K562 (cell line): ENCODE data around the gene SCFD2. TPM values are rescaled to one million over a fixed set of nuclear protein-coding genes. Genes with fewer than 3 reads are reported as not detected.

Source experiments
- ATAC-seq: fragments of 200-7000 bp; cut with Tn5 transposase; 3 replicates; pipeline ENCODE4 v1.9.1; 2020; ENCODE audit warnings: moderate library complexity
- BruUV-seq: library from RNA; stranded (reverse); fragments of 400-500 nt; replicated peaks from 2 replicates; lab custom pipeline; 2021; lab: Mats Ljungman, UMichigan
- CTCF ChIA-PET: fragments of 300-600 bp; formaldehyde crosslinking; extraction: SDS; loops from one replicate; lab custom pipeline; 2021; ENCODE audit warnings: low intra/inter-chr PET ratio; lab: Yijun Ruan, JAX
- POLR2A ChIA-PET: fragments of 300-600, 350-650 bp; sonication (Branson Sonifier 250); formaldehyde crosslinking; extraction: SDS; loops from one replicate; lab custom pipeline; 2021; ENCODE audit warnings: antibody characterized with exemption, inconsistent platforms; lab: Yijun Ruan, JAX
- DNase-seq, 4 experiments: peaks; one replicate each; pipeline versions ENCODE4 v3.0.0 to v3.0.0-alpha.2; 2011 to 2018; ENCODE audit warnings: low spot score in 3 of 4, mixed read lengths in 3 of 4; ENCODE audit errors: extremely low read depth in 1 of 4
- FAIRE-seq: peaks from 2 replicates; lab custom pipeline; 2011; peaks lifted over from hg19 to GRCh38; lab: Jason Lieb, UNC
- H2AFZ ChIP-seq: 2 replicates; pipeline ENCODE4 v1.6.0; 2011; ENCODE audit warnings: low read depth, low read length, control low read depth, inconsistent platforms
- H3K27ac ChIP-seq: fragments of 200-600 bp; 3 replicates; pipeline ENCODE4 v1.8.0; 2011; ENCODE audit warnings: low read depth, mild to moderate bottlenecking, control low read depth, inconsistent platforms, low read length, moderate library complexity, mixed read lengths; ENCODE audit errors: extremely low read depth
- H3K27me3 ChIP-seq, 2 experiments: fragments of 300-600 bp in 1 of 2; 2 replicates in 1 of 2; 3 replicates in 1 of 2; pipeline versions ENCODE4 v1.6.0 to v1.8.0; 2011; ENCODE audit warnings: inconsistent platforms in 2 of 2, low read length in 2 of 2, mild to moderate bottlenecking in 1 of 2, mixed read lengths in 1 of 2, moderate library complexity in 1 of 2; ENCODE audit not compliant: control insufficient read depth in 2 of 2, insufficient read depth in 2 of 2
- H3K36me3 ChIP-seq: fragments of 300-600 bp; 3 replicates; pipeline ENCODE4 v1.8.0; 2011; ENCODE audit warnings: mild to moderate bottlenecking, low read length, inconsistent platforms; ENCODE audit not compliant: control insufficient read depth, insufficient read depth
- H3K4me1 ChIP-seq, 2 experiments: fragments of 200-600 bp in 1 of 2; replicated peaks in 1 of 2; 2 replicates in 1 of 2; 3 replicates in 1 of 2; pipeline versions ENCODE4 v1.5.1 to v1.8.0; 2011; ENCODE audit warnings: inconsistent platforms in 2 of 2, low read length in 2 of 2, mild to moderate bottlenecking in 1 of 2, mixed read lengths in 1 of 2, moderate library complexity in 1 of 2; ENCODE audit not compliant: control insufficient read depth in 2 of 2, insufficient read depth in 2 of 2
- H3K4me2 ChIP-seq: 2 replicates; pipeline ENCODE4 v1.6.1; 2011; ENCODE audit warnings: low read length, control low read depth, inconsistent platforms, mixed read lengths; ENCODE audit not compliant: insufficient read depth
- H3K4me3 ChIP-seq: fragments of 200-600 bp; sonication (generic), shearing (Covaris generic); 2 replicates; pipeline ENCODE4 v1.5.1; 2016; ENCODE audit warnings: control low read depth, inconsistent platforms
- H3K79me2 ChIP-seq: fragments of 200-600 bp; 3 replicates; pipeline ENCODE4 v1.8.0; 2011; ENCODE audit warnings: low read length, inconsistent platforms; ENCODE audit not compliant: control insufficient read depth, insufficient read depth
- H3K9ac ChIP-seq, 2 experiments: 2 replicates each; pipeline versions ENCODE4 v1.6.0 to v1.6.1; 2011; ENCODE audit warnings: low read depth in 2 of 2, low read length in 2 of 2, control low read depth in 1 of 2, inconsistent platforms in 1 of 2, mild to moderate bottlenecking in 1 of 2, mixed read lengths in 1 of 2; ENCODE audit not compliant: insufficient read depth in 1 of 2
- H3K9me1 ChIP-seq: one replicate; pipeline ENCODE4 v1.6.0; 2011; ENCODE audit warnings: inconsistent platforms, mild to moderate bottlenecking, low read length, moderate library complexity; ENCODE audit not compliant: control insufficient read depth, insufficient read depth
- H3K9me3 ChIP-seq: replicated peaks from 2 replicates; pipeline ENCODE4 v1.5.1; 2011; ENCODE audit warnings: low read depth, low read length, inconsistent platforms; ENCODE audit not compliant: control insufficient read depth, insufficient read depth
- H4K20me1 ChIP-seq: replicated peaks from 2 replicates; pipeline ENCODE4 v1.6.1; 2011; ENCODE audit warnings: low read length, inconsistent platforms, mixed read lengths; ENCODE audit not compliant: control insufficient read depth, insufficient read depth
- ARNT ChIP-seq, 2 experiments: fragments of 450-650 bp; IDR thresholded peaks; 2 replicates each; pipeline ENCODE4 v1.6.1; 2016; ENCODE audit warnings: mild to moderate bottlenecking in 1 of 2
- BHLHE40 ChIP-seq: IDR thresholded peaks from 2 replicates; pipeline ENCODE4 v1.6.1; 2011; ENCODE audit warnings: low read length, improper control_type of control experiment
- HCFC1 ChIP-seq: IDR thresholded peaks from 2 replicates; pipeline ENCODE4 v1.6.1; 2012; ENCODE audit warnings: low read depth, low read length, improper control_type of control experiment
- MEIS2 ChIP-seq: fragments of 450-650 bp; IDR thresholded peaks from 2 replicates; pipeline ENCODE4 v1.6.1; 2014; ENCODE audit warnings: mild to moderate bottlenecking; ENCODE audit not compliant: partially characterized antibody
- RBM39 ChIP-seq: fragments of 200-400 bp; formaldehyde crosslinking; optimal IDR thresholded peaks from 2 replicates; pipeline ENCODE3; 2018; ENCODE audit warnings: low read depth, low read length
- TCFL5 ChIP-seq: fragments of 250-450 bp; sonication (Bioruptor Pico); conservative IDR thresholded peaks from 2 replicates; pipeline ENCODE4 v1.6.1; 2021; ENCODE audit warnings: mild to moderate bottlenecking, moderate library complexity, matching md5 sums
- XRCC5 ChIP-seq: fragments of 200-400 bp; formaldehyde crosslinking; IDR thresholded peaks from 2 replicates; pipeline ENCODE4 v1.6.1; 2017; ENCODE audit warnings: low read depth, mild to moderate bottlenecking, low read length
- ZNF124 ChIP-seq: sonication (generic); formaldehyde crosslinking; IDR thresholded peaks from 2 replicates; pipeline ENCODE4 v1.8.1; 2022; ENCODE audit warnings: missing genetic modification reagents
- WGBS: fragments of 100-300 bp; shearing (Covaris generic); methylation state at CpG from one replicate; pipeline ENCODE4 v1.1.6; 2016; ENCODE audit warnings: low coverage, mixed read lengths; ENCODE audit not compliant: insufficient coverage; ENCODE audit errors: missing lambda C conversion rate; 5-methylcytosine and 5-hydroxymethylcytosine counted together
- in situ Hi-C: fragments of 300-500 bp; cut with MboI; formaldehyde crosslinking; loops from 4 replicates; pipeline ENCODE4 v1.15.0; 2018; ENCODE audit warnings: inconsistent platforms, mixed read lengths
- intact Hi-C: fragments of 100-400 bp; cut with micrococcal nuclease; formaldehyde crosslinking; loops from 2 replicates; pipeline ENCODE4 v1.14.2; 2022
- polyA plus RNA-seq, 8 experiments: library from polyadenylated mRNA; depleted of rRNA in 4 of 8; stranded (reverse) in 5 of 8; unstranded in 3 of 8; fragments of >200 nt; fragmentation: Nextera tagmentation in 2 of 8; fragmentation: Illumina TruSeq in 1 of 8; extraction: Ambion mirVana in 2 of 8; extraction: Trizol in 1 of 8; gene quantifications; 2 replicates each; pipeline versions ENCODE4 v1.2.1 to v1.2.3, GENCODE V29; 2011 to 2014; ENCODE audit warnings: inconsistent platforms in 1 of 8, missing spikeins in 1 of 8
- total RNA-seq, 7 experiments: library from RNA; depleted of rRNA in 6 of 7; stranded (reverse); fragments of >200 nt in 6 of 7; fragmentation: Illumina TruSeq in 2 of 7; extraction: Trizol in 2 of 7; gene quantifications; 2 replicates each; pipeline versions ENCODE4 v1.2.1 to v1.2.3, GENCODE V29; 2011 to 2021; ENCODE audit warnings: low replicate concordance in 1 of 7
- TF ChIP-seq, protein P1 (sequence below): fragments of 250-450 bp; sonication (Bioruptor Pico); IDR thresholded peaks from 2 replicates; pipeline ENCODE4 v1.4.0; 2020

The SCFD2 gene
- total and polyA plus RNA-seq, 9 of the 15 experiments (the other 6 are each of a cell fraction or from before 2014, with no cell fraction given), result 5.7 to 30.3 (median 22.8) TPM

DNA sequence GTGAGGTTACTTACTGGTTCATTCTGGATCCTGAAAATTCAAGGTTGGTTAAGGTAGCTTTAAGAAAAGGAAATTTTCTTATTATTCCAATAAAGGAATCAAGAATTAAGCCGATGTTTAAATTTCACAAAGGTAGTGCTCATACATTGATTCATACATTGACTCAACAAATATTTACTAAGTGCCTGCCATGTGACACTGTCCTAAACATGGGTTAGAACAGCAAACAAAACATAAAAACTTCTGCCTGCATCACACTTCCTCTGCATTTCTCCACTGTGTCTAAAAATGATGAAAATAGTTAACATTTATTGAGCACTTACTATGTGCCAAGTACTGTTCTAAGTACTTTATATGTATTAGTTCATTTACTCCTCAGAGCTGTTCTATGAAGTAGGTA lies 428.0 kb downstream of the SCFD2 start (continued):
- TF ChIP-seq ARNT (IDR thresholded peaks at IDR 0.05) (no peak), MEIS2 (no peak)
- TF ChIP-seq, all 486 proteins: peak for 0

DNA sequence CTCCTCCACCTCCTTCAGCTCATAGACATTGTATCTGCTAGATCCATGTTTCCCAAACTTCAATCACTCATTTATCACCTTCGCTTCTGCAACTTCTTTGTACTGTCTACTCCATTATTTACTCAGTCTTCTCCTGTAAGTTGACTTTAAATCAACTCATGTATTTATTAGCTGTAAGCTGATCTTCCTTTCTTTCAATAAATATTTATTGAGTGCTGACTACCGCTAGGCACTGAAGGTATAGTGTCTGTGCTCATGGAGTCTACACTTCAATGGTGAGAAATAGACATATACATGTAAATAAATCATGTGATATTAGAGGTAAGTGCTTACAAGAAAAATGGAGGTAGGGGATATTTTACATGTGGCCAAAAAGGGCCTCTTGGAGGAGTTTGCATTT lies 429.1 kb downstream of the SCFD2 start:
- H4K20me1 ChIP-seq, result no peaks in the 10 kb centered on the region
- no peaks in the 10 kb centered on the region for H3K9me3 ChIP-seq
- no peaks in the 10 kb centered on the region for H3K36me3 ChIP-seq
- POLR2A ChIA-PET, result no interaction called here
- H3K4me3 ChIP-seq, result no peak overlapping the region
- intact Hi-C loops, result no loop called here
- BruUV-seq, result no TSS peak
- no peaks in the 10 kb centered on the region for H3K9me1 ChIP-seq
- no peak overlapping the region for H3K4me2 ChIP-seq
- H3K27ac ChIP-seq, result no peak overlapping the region
- H2AFZ ChIP-seq, result no peak overlapping the region
- in situ Hi-C loops, result no loop called here
- no peaks in the 10 kb centered on the region for H3K4me1 ChIP-seq
- no peak overlapping the region for H3K9ac ChIP-seq
- no peak for ATAC-seq
- H3K79me2 ChIP-seq, result no peaks in the 10 kb centered on the region
- no peak for FAIRE-seq
- no peaks in the 10 kb centered on the region for H3K27me3 ChIP-seq
- DNase-seq, result no peak
- TF ChIP-seq HCFC1 (no peak), TCFL5 (CRISPR knock-in tag) (no peak), XRCC5 (no peak)
- TF ChIP-seq, all 486 proteins: peak for 0
- CTCF ChIA-PET, result no interaction called here
- WGBS, result 83% methylated on average over 2 of the region's 2 CpGs

GRCh38 chr4:52935317-52935716 lies 430.5 kb downstream of the SCFD2 start:
- 55% methylated on average over 4 of the region's 4 CpGs for WGBS
- in situ Hi-C loops (no loop called here), intact Hi-C loops (no loop called here)
- H3K9me1 ChIP-seq, result no peaks in the 10 kb centered on the region
- H3K36me3 ChIP-seq, result no peaks in the 10 kb centered on the region
- H3K9me3 ChIP-seq, result no peaks in the 10 kb centered on the region
- no peak overlapping the region for H3K27ac ChIP-seq
- ChIA-PET CTCF (no interaction called here), POLR2A (no interaction called here)
- no peak overlapping the region for H3K4me3 ChIP-seq
- no peak for FAIRE-seq
- H3K4me2 ChIP-seq, result no peak overlapping the region
- H3K79me2 ChIP-seq, result no peaks in the 10 kb centered on the region
- DNase-seq, result no peak
- no peak for ATAC-seq
- no peaks in the 10 kb centered on the region for H3K4me1 ChIP-seq
- BruUV-seq, result no TSS peak
- no peak overlapping the region for H2AFZ ChIP-seq
- H4K20me1 ChIP-seq, result no peaks in the 10 kb centered on the region
- H3K9ac ChIP-seq, result no peak overlapping the region
- no peaks in the 10 kb centered on the region for H3K27me3 ChIP-seq
- TF ChIP-seq ZNF124 (CRISPR knock-in tag) (no peak), BHLHE40 (no peak), RBM39 (no peak)
- TF ChIP-seq, protein P1, sequence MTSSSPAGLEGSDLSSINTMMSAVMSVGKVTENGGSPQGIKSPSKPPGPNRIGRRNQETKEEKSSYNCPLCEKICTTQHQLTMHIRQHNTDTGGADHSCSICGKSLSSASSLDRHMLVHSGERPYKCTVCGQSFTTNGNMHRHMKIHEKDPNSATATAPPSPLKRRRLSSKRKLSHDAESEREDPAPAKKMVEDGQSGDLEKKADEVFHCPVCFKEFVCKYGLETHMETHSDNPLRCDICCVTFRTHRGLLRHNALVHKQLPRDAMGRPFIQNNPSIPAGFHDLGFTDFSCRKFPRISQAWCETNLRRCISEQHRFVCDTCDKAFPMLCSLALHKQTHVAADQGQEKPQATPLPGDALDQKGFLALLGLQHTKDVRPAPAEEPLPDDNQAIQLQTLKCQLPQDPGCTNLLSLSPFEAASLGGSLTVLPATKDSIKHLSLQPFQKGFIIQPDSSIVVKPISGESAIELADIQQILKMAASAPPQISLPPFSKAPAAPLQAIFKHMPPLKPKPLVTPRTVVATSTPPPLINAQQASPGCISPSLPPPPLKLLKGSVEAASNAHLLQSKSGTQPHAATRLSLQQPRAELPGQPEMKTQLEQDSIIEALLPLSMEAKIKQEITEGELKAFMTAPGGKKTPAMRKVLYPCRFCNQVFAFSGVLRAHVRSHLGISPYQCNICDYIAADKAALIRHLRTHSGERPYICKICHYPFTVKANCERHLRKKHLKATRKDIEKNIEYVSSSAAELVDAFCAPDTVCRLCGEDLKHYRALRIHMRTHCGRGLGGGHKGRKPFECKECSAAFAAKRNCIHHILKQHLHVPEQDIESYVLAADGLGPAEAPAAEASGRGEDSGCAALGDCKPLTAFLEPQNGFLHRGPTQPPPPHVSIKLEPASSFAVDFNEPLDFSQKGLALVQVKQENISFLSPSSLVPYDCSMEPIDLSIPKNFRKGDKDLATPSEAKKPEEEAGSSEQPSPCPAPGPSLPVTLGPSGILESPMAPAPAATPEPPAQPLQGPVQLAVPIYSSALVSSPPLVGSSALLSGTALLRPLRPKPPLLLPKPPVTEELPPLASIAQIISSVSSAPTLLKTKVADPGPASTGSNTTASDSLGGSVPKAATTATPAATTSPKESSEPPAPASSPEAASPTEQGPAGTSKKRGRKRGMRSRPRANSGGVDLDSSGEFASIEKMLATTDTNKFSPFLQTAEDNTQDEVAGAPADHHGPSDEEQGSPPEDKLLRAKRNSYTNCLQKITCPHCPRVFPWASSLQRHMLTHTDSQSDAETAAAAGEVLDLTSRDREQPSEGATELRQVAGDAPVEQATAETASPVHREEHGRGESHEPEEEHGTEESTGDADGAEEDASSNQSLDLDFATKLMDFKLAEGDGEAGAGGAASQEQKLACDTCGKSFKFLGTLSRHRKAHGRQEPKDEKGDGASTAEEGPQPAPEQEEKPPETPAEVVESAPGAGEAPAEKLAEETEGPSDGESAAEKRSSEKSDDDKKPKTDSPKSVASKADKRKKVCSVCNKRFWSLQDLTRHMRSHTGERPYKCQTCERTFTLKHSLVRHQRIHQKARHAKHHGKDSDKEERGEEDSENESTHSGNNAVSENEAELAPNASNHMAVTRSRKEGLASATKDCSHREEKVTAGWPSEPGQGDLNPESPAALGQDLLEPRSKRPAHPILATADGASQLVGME, result no peak
